ENCODE measurements around the gene FOXL2NB. TPM values are rescaled to one million over a fixed set of nuclear protein-coding genes. Genes with fewer than 3 reads are reported as not detected.

The FOXL2NB gene
- total RNA-seq, 1 donor from 2014 or later: not detected

DNA sequence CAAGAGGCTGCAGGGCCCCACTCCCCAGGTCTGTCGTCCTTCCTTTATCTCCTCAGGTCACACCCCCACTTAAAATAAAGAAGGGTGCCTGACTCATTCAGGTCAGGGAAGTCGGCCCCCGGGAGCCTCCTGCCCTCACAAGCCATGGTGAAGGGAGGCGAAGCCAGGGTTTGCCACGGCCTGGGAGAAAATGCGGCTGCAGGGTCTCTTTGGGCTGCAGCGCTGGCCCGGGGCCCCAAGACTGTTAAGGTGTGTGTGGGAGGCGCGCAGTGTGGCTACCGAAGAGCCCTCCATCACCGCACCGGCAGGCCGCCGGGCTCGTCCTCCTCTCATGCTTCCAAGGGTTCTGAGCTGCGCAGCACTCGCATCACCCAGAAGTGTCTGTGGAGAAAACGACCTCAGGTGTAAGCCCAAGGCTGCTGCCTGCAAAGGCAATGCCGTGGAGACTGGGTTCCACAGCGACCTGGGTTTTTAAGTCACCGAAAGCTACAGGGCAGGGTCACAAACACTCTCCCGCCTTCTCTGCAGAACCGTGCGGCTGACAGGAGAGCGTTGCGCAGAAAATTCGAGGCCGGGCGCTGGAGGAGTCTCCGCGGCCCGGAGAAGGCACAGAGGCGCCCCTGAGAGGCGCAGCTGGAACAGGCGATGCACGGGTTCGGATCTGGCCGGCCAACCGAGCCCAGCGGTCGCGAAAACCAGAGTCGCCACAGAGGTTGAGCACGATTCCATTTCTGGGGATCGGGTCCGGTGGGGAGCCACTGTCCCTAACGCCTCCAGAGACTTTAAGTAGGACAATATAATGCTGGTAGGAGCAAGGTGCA is 8.8 kb upstream of the FOXL2NB start:
- intact Hi-C loops (cut with DNase I): loop anchor here (5.0 kb wide), 1 partner anchor 389 kb away; no protein-coding TSS in a partner anchor
- no peaks in the 10 kb centered on the region for H3K9me3 ChIP-seq
- peak overlapping the region in 1 of 2 donors; percentile 56 for H3K4me3 ChIP-seq
- TF ChIP-seq, protein P1, sequence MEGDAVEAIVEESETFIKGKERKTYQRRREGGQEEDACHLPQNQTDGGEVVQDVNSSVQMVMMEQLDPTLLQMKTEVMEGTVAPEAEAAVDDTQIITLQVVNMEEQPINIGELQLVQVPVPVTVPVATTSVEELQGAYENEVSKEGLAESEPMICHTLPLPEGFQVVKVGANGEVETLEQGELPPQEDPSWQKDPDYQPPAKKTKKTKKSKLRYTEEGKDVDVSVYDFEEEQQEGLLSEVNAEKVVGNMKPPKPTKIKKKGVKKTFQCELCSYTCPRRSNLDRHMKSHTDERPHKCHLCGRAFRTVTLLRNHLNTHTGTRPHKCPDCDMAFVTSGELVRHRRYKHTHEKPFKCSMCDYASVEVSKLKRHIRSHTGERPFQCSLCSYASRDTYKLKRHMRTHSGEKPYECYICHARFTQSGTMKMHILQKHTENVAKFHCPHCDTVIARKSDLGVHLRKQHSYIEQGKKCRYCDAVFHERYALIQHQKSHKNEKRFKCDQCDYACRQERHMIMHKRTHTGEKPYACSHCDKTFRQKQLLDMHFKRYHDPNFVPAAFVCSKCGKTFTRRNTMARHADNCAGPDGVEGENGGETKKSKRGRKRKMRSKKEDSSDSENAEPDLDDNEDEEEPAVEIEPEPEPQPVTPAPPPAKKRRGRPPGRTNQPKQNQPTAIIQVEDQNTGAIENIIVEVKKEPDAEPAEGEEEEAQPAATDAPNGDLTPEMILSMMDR (IDR thresholded peaks at IDR 0.05): no peak
- H3K27ac ChIP-seq: no peak overlapping the region
- H3K36me3 ChIP-seq: no peaks in the 10 kb centered on the region
- peaks cover 51% of the 10 kb centered on the region for H3K27me3 ChIP-seq
- peaks cover 12 to 33% of the 10 kb centered on the region in 2 donors for H3K4me1 ChIP-seq
- no peak for DNase-seq (ENCODE audit: low spot score in 2 of 2)

DNA sequence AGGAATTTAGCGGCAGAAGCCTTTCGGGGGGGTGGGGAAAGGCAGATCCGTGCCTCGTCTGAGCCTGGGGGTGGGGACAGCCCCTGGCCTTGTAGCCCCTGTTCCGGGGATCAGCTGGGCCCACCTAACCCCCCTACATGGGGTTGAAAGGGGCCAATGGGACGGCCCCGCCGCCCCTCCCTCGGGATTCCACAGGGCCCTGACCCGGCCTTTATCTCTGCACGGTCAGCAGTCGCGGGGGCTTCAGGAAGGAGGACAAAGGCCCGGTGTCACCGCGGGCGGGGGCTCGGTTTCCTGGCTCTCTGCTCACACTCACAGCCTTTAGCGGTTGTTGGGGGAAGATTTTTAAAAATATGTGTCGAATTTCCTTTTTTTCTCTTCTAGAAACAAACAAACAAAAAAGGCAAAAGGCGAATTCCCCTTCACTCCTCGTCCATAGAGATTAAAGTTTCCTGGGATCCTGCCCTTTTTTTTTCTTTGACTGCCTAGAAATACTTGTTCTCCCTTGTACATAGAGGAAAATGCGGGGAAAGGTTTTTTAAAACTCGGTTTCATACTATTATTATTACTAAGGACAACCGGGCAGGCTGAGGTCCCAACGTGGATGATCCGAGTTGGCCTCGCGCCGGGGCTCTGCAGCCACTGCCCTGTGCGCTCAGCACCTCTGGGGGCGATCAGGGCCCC is 8.0 kb upstream of the FOXL2NB start:
- H3K36me3 ChIP-seq: no peaks in the 10 kb centered on the region
- H3K4me1 ChIP-seq: peaks cover 12 to 33% of the 10 kb centered on the region in 2 donors
- H3K27me3 ChIP-seq: peaks cover 53% of the 10 kb centered on the region
- peak overlapping the region in 1 of 2 donors; percentile 33 for H3K4me3 ChIP-seq
- H3K27ac ChIP-seq: no peak overlapping the region
- DNase-seq (ENCODE audit: low spot score in 2 of 2): no peak
- TF ChIP-seq, protein P1 (IDR thresholded peaks at IDR 0.05): no peak
- intact Hi-C loops (cut with DNase I): loop anchor here (5.0 kb wide), 1 partner anchor 388 kb away; no protein-coding TSS in a partner anchor
- no peaks in the 10 kb centered on the region for H3K9me3 ChIP-seq

DNA sequence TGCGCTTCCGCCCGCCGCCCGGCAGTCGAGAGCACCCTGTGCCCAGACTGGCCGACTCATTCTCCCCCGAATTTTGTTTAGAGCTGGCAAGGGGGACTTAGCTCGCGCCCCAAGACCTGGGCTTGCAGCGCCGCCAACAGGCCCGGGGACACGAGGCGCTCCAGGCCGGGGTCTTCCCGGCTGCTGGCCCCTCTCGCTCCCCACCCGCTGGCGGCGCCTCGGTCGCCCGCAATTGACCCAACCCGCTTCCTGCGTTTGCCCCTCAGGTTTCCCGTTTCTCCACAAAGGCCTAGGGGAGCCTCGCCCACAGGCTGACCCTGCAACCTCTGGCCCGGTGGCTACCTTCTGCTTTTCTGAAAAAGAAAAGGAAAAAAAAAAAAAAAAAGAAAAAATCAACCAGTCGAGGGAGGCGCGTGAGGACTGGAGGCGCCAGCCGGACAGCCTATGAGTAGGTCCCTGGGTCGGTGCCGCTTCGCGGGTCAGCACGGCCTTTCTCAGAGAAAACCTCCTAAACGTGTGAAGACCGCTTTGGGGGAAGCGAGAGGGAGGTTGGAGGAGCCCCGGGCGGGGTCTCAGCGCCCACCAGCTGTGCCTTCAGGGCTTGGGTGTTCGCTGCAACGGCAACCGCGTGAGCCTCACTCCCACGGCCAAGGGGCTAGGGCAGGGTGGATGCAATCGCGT is 7.3 kb upstream of the FOXL2NB start:
- H3K9me3 ChIP-seq: no peaks in the 10 kb centered on the region
- H3K4me3 ChIP-seq: no peak overlapping the region
- H3K27ac ChIP-seq: no peak overlapping the region
- H3K4me1 ChIP-seq: peaks cover 12 to 38% of the 10 kb centered on the region in 2 donors
- TF ChIP-seq, protein P1 (IDR thresholded peaks at IDR 0.05): no peak
- no peaks in the 10 kb centered on the region for H3K36me3 ChIP-seq
- H3K27me3 ChIP-seq: peaks cover 59% of the 10 kb centered on the region
- DNase-seq (ENCODE audit: low spot score in 2 of 2): no peak
- intact Hi-C loops (cut with DNase I): loop anchor here (5.0 kb wide), 1 partner anchor 388 kb away; no protein-coding TSS in a partner anchor

DNA sequence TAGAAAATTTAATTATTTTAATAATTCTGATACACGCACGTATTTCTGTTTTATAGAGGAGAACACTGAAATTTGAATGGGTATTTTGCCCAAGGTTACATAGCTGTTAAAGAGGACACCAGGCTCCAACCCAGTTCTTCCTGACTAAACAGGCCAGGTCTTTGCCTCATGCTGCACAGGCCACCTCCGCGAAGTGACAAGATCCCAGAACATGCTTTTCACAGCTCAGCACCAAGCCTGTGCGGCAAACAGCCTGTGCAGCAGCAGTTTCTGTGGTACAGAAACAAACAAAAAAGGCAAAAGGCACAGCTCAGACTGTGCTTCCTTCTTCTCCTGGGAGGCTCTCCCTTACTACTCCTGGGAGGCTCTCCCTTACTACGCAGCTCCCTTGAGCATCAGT is 6.6 kb upstream of the FOXL2NB start:
- H3K36me3 ChIP-seq: no peaks in the 10 kb centered on the region
- H3K4me1 ChIP-seq: peaks cover 16 to 45% of the 10 kb centered on the region in 2 donors
- TF ChIP-seq, protein P1 (IDR thresholded peaks at IDR 0.05): no peak
- H3K9me3 ChIP-seq: no peaks in the 10 kb centered on the region
- H3K27ac ChIP-seq: no peak overlapping the region
- H3K4me3 ChIP-seq: no peak overlapping the region
- no peak for DNase-seq (ENCODE audit: low spot score in 2 of 2)
- peaks cover 67% of the 10 kb centered on the region for H3K27me3 ChIP-seq
- intact Hi-C loops (cut with DNase I): no loop called here

DNA sequence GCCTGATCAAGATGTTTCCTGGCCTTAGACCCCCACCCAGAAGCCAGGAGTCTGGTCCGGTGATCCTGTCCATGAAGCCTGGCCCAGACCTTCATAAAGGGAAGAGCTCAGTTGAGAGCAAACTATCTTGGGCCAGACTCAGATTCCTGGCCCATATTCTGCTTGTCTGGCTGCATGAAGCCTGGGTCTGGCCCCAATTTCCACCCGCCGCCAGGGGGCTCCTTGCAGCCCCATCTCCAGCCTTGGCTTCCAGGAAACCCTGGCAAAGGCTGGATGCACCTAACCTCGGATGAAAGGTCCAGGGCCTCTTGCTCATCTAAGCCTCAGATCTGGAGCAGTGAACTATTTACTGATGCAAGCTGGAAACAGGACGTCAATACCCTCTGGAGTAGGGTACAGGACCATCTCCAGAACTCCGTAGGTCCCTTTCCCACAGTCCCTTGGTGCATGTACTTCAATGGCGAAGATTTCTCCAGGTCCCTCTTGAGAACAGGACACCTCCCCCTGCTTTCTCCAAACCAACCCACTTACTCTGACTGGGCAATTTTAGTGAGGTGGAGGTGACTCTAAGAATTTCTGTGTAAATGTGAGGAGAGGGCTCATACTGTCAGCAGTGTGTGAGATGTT is 5.6 kb upstream of the FOXL2NB start:
- peaks cover 71% of the 10 kb centered on the region for H3K27me3 ChIP-seq
- H3K27ac ChIP-seq: no peak overlapping the region
- no peaks in the 10 kb centered on the region for H3K36me3 ChIP-seq
- no peak overlapping the region for H3K4me3 ChIP-seq
- H3K9me3 ChIP-seq: no peaks in the 10 kb centered on the region
- DNase-seq (ENCODE audit: low spot score in 2 of 2): no peak
- peaks cover 22 to 46% of the 10 kb centered on the region in 2 donors for H3K4me1 ChIP-seq
- intact Hi-C loops (cut with DNase I): no loop called here
- TF ChIP-seq, protein P1 (IDR thresholded peaks at IDR 0.05): no peak

All from ascending aorta (tissue), 2 donors.